ENCODE results near the gene NCOR1. TPM values are rescaled to one million over a fixed set of nuclear protein-coding genes. Genes with fewer than 3 reads are reported as not detected.
"Not testable (repeated sequence)": the region's sequence is repeated elsewhere in the genome, so short reads cannot be mapped to it uniquely, and the experiment has no call there.

The NCOR1 gene
- total RNA-seq, 4 donors from 2014 or later, result 321 to 561 (median 467) TPM

GRCh38 chr17:16187642-16188041 lies 27.7 kb downstream of the NCOR1 start:
- H3K4me3 ChIP-seq, result no peak overlapping the region
- TF ChIP-seq POLR2A (IDR thresholded peaks at IDR 0.05) (no peak), CTCF (IDR thresholded peaks at IDR 0.05) (no peak)
- no peaks in the 10 kb centered on the region for H3K27me3 ChIP-seq
- H3K27ac ChIP-seq, result no peak overlapping the region
- H3K9me3 ChIP-seq, result no peaks in the 10 kb centered on the region
- H3K4me1 ChIP-seq, result no peaks in the 10 kb centered on the region
- peaks cover 0 to 51% (median 0%) of the 10 kb centered on the region in 3 donors for H3K36me3 ChIP-seq
- no peak for DNase-seq

- no peak for TF ChIP-seq CTCF (IDR thresholded peaks at IDR 0.05)
- TF ChIP-seq POLR2A (IDR thresholded peaks at IDR 0.05), result no peak
- no peak overlapping the region for H3K4me3 ChIP-seq
Observed at GRCh38 chr17:16181581-16181980, 33.8 kb downstream of the NCOR1 start.

DNA sequence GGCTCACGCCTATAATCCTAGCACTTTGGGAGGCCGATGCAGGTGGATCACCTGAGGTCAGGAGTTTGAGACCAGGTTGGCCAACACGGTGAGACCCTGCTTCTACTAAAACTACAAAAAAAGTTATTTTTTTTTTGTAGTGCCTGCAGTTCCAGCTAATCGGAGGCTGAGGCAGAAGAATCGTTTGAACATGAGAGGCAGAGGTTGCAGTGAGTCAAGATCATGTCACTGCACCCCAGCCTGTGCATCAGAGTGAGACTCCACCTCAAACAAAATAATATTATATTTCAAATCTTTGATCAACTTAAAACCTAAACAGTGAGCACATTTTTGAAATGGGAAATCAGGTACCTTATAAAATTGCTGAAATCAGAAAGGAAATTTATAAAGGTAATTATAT lies 36.5 kb downstream of the NCOR1 start:
- peaks cover 0 to 18% (median 0%) of the 10 kb centered on the region in 3 donors for H3K36me3 ChIP-seq
- no peak overlapping the region for H3K4me3 ChIP-seq
- H3K9me3 ChIP-seq, result no peaks in the 10 kb centered on the region
- DNase-seq, result no peak
- TF ChIP-seq CTCF (IDR thresholded peaks at IDR 0.05) (no peak), POLR2A (IDR thresholded peaks at IDR 0.05) (no peak)
- H3K4me1 ChIP-seq, result no peaks in the 10 kb centered on the region
- no peaks in the 10 kb centered on the region for H3K27me3 ChIP-seq
- no peak overlapping the region for H3K27ac ChIP-seq

More at GRCh38 chr17:16181581-16181980, 33.8 kb downstream of the NCOR1 start:
- Histone ChIP-seq H3K9me3 (no peaks in the 10 kb centered on the region), H3K36me3 (peaks cover 0 to 26% (median 0%) of the 10 kb centered on the region in 3 donors), H3K27me3 (no peaks in the 10 kb centered on the region), H3K4me1 (no peaks in the 10 kb centered on the region), H3K27ac (no peak overlapping the region)
- no peak for DNase-seq

DNA sequence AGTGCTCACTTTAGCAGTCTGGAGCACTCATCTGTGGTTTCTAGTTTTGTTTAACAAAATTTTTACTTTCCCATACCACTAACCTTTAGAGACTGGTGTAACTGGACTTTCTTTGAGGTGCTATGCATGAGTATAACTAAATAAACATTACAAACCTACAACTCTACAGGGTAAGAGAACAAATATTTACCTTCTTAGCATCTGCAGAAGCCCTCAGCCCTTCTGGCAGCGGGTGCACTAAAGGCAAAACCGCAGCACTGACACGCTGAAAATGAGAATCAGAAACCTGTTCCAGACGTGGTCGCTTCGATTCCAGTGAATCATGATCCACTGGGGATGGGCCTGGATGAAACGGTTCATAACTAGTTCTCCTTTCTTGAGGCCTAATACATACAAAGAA lies 43.7 kb downstream of the NCOR1 start:
- Histone ChIP-seq H3K27me3 (no peaks in the 10 kb centered on the region), H3K9me3 (no peaks in the 10 kb centered on the region), H3K27ac (no peak overlapping the region), H3K4me1 (no peaks in the 10 kb centered on the region), H3K4me3 (no peak overlapping the region), H3K36me3 (peaks cover 0 to 39% (median 0%) of the 10 kb centered on the region in 3 donors)
- no peak for DNase-seq
- TF ChIP-seq POLR2A (IDR thresholded peaks at IDR 0.05) (no peak), CTCF (IDR thresholded peaks at IDR 0.05) (no peak)

DNA sequence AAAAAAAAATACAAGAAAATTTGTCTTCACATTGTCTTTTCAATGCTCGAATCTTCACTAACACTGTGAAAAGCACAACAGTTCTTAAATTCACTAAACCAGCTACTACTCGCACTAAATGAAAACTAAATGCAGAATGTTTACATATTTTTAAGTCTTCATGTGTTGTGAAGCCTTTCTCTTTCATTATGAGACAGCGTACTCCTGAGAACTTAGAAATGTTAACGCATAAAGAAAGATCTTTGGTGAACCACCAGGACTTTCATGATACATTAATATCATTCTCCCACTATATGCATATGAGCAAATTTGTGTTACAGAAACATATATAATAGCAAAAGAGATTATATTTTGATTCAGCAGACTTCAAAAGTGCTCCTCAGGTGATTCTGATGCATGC lies 48.6 kb downstream of the NCOR1 start:
- not testable (repeated sequence) for H3K4me1 ChIP-seq, H3K27me3 ChIP-seq, H3K4me3 ChIP-seq, DNase-seq, H3K27ac ChIP-seq, H3K9me3 ChIP-seq
- peaks cover 0 to 38% (median 0%) of the 10 kb centered on the region in 3 donors for H3K36me3 ChIP-seq

DNA sequence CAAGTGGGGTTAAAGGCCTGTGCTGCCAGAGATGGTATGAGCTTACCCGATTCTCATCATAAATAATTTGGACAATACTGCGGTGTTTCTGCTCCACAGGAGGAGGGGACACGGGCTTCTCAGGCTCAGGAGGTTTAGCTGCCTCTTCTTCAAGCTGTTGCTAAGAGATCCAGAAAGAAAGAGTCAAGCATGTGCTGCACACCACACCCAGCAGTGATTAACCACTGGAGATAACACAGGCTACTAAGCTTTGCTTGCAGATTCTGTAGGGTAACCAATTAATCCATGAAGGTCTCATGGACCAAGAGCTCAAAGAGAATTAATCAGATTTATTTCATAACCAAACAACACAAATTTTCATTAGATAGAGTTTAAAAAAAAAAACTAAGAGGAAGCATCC lies 56.6 kb downstream of the NCOR1 start:
- DNase-seq, result no peak
- H3K4me1 ChIP-seq, result no peaks in the 10 kb centered on the region
- TF ChIP-seq POLR2A (IDR thresholded peaks at IDR 0.05), result no peak
- no peak for TF ChIP-seq CTCF (IDR thresholded peaks at IDR 0.05)
- peaks cover 0 to 45% (median 0%) of the 10 kb centered on the region in 3 donors for H3K36me3 ChIP-seq
- no peak overlapping the region for H3K4me3 ChIP-seq
- H3K27me3 ChIP-seq, result no peaks in the 10 kb centered on the region
- H3K27ac ChIP-seq, result no peak overlapping the region
- H3K9me3 ChIP-seq, result no peaks in the 10 kb centered on the region
